Fibroblast of the aortic adventitia (primary cell): ENCODE results near the gene TNFRSF12A. TPM values are rescaled to one million over a fixed set of nuclear protein-coding genes. Genes with fewer than 3 reads are reported as not detected.

Experiments used
- DNase-seq: peaks from one replicate; pipeline ENCODE4 v3.0.0-alpha.2; 2010; ENCODE audit warnings: low read depth
- H3K4me3 ChIP-seq: 2 replicates; pipeline ENCODE4 v1.5.1; 2011; ENCODE audit warnings: low read depth, mild to moderate bottlenecking, control low read depth, low read length, moderate library complexity
- CTCF ChIP-seq: IDR thresholded peaks from 2 replicates; pipeline ENCODE4 v1.5.1; 2011; ENCODE audit warnings: mild to moderate bottlenecking, low read length, control low read depth, inconsistent platforms; ENCODE audit not compliant: insufficient read depth
- total RNA-seq: library from RNA; depleted of rRNA; stranded (reverse); fragments of >200 nt; gene quantifications from 2 replicates; pipeline ENCODE4 v1.2.3, GENCODE V29; 2012; ENCODE audit warnings: low replicate concordance

TNFRSF12A gene
- total RNA-seq, 1 donor = 124 TPM

- peak; percentile 13 for DNase-seq
- TF ChIP-seq CTCF = no peak
- no peak overlapping the region for H3K4me3 ChIP-seq
Observed at GRCh38 chr16:3029491-3030221, 9.5 kb downstream of the TNFRSF12A start.

- TF ChIP-seq CTCF = no peak
Observed at GRCh38 chr16:3030222-3031212, 10.3 kb downstream of the TNFRSF12A start.

GRCh38 chr16:3032624-3033023, 12.5 kb downstream of the TNFRSF12A start:
- DNase-seq = no peak
- no peak for TF ChIP-seq CTCF
- no peak overlapping the region for H3K4me3 ChIP-seq

More at GRCh38 chr16:3030222-3031212, 10.3 kb downstream of the TNFRSF12A start:
- no peak overlapping the region for H3K4me3 ChIP-seq
- DNase-seq = no peak

GRCh38 chr16:3035289-3035971, 15.3 kb downstream of the TNFRSF12A start:
- no peak for TF ChIP-seq CTCF
- no peak for DNase-seq
- H3K4me3 ChIP-seq = no peak overlapping the region

- H3K4me3 ChIP-seq = no peak overlapping the region
- DNase-seq = no peak
- TF ChIP-seq CTCF = no peak
Observed at GRCh38 chr16:3035972-3036725, 16.0 kb downstream of the TNFRSF12A start.

GRCh38 chr16:3036726-3037315, 16.7 kb downstream of the TNFRSF12A start, which contains the start of gene BICDL2:
Gene BICDL2, minus strand, starts transcription at chr16:3036944. Its CDS starts 1,448 bp downstream, at chr16:3035496.
- H3K4me3 ChIP-seq = no peak within 1 kb of the TSS
- no peak for DNase-seq
- no peak for TF ChIP-seq CTCF
